Tibial nerve (tissue), 3 donors: ENCODE results near the gene OTOP3.

Source experiments
- CTCF ChIP-seq, 5 experiments: fragments of 200-600 bp in 3 of 5; fragments of 450-650 bp in 2 of 5; sonication (generic) in 3 of 5; IDR thresholded peaks; one replicate each; pipeline ENCODE4 v1.5.1; 2016 to 2019; ENCODE audit warnings: antibody characterized with exemption in 5 of 5, mild to moderate bottlenecking in 3 of 5, moderate library complexity in 2 of 5
- POLR2A ChIP-seq, 2 donors: fragments of 450-650 bp; IDR thresholded peaks; one replicate each; pipeline ENCODE4 v1.6.1; 2017; ENCODE audit warnings: antibody characterized with exemption in 2 of 2, mild to moderate bottlenecking in 2 of 2, moderate library complexity in 2 of 2

DNA sequence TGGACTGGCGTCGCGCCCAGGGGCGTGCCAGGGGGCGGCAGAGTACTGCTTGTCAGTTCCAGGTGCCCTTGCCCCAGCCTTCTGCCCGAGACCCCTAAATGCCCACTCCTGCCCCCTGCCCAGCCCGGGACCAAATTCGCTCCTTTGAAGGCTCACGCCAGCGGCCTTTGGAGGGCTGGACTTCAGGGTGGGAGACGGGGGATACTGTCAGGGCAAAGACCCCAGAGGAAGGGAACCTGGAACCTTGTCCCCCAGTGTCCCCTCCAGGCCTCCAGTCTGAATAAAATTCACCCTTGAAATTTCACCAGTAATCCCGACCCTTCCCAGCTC, 737 bp downstream of the OTOP3 start:
- TF ChIP-seq POLR2A (IDR thresholded peaks at IDR 0.05), result no peak
- no peak for TF ChIP-seq CTCF (IDR thresholded peaks at IDR 0.05)
